Neural cell (in vitro differentiated cells): ENCODE measurements around the gene GFRA1. TPM values are rescaled to one million over a fixed set of nuclear protein-coding genes. Genes with fewer than 3 reads are reported as not detected.

ENCODE experiments used
- H2AFZ ChIP-seq: fragments of 200-600, 300-800 bp; sonication (generic), shearing (Covaris generic); 2 replicates; pipeline ENCODE4 v1.6.0; 2014; ENCODE audit warnings: low read depth, mild to moderate bottlenecking, antibody characterized with exemption, low read length, moderate library complexity
- H3F3A ChIP-seq: fragments of 200-600 bp; shearing (Covaris generic); 2 replicates; pipeline ENCODE4 v1.6.1; 2016; ENCODE audit warnings: mild to moderate bottlenecking, moderate library complexity, mixed read lengths, antibody characterized with exemption, low read length; ENCODE audit not compliant: insufficient read depth, poor library complexity, severe bottlenecking
- H3K27ac ChIP-seq: fragments of 200-600, 300-800 bp; sonication (generic), shearing (Covaris generic); 2 replicates; pipeline ENCODE4 v1.5.1; 2014; ENCODE audit warnings: mild to moderate bottlenecking, low read length, moderate library complexity
- H3K27me3 ChIP-seq: fragments of 300-800, 200-600 bp; sonication (generic), shearing (Covaris generic); 2 replicates; pipeline ENCODE4 v1.6.0; 2014; ENCODE audit warnings: mild to moderate bottlenecking, low read depth, low read length, moderate library complexity; ENCODE audit not compliant: insufficient read depth
- H3K36me3 ChIP-seq: fragments of 300-800, 200-600 bp; sonication (generic), shearing (Covaris generic); 2 replicates; pipeline ENCODE4 v1.5.1; 2014; ENCODE audit warnings: mild to moderate bottlenecking, antibody characterized with exemption, low read length, moderate library complexity; ENCODE audit not compliant: insufficient read depth
- H3K4me2 ChIP-seq: fragments of 300-800, 200-600 bp; sonication (generic), shearing (Covaris generic); 2 replicates; pipeline ENCODE4 v1.6.0; 2014; ENCODE audit warnings: mild to moderate bottlenecking, low read length
- H3K4me3 ChIP-seq: fragments of 300-800, 200-600 bp; sonication (generic), shearing (Covaris generic); 2 replicates; pipeline ENCODE4 v1.5.1; 2014; ENCODE audit warnings: mild to moderate bottlenecking, low read length, moderate library complexity
- H3K79me2 ChIP-seq: fragments of 200-600 bp; shearing (Covaris generic); replicated peaks from 2 replicates; pipeline ENCODE4 v1.6.0; 2014; ENCODE audit warnings: mild to moderate bottlenecking, low read length, moderate library complexity; ENCODE audit not compliant: insufficient read depth
- H3K9ac ChIP-seq: fragments of 300-800, 200-600 bp; sonication (generic), shearing (Covaris generic); 2 replicates; pipeline ENCODE4 v1.6.1; 2016; ENCODE audit warnings: mild to moderate bottlenecking, low read length, mixed read lengths
- H3K9me2 ChIP-seq: fragments of 200-600 bp; shearing (Covaris generic); 2 replicates; pipeline ENCODE4 v1.6.1; 2016; ENCODE audit warnings: mild to moderate bottlenecking, low read length, mixed read lengths; ENCODE audit not compliant: insufficient read depth
- H3K9me3 ChIP-seq: fragments of 200-600, 300-800 bp; sonication (generic), shearing (Covaris generic); 2 replicates; pipeline ENCODE4 v1.6.1; 2016; ENCODE audit warnings: mild to moderate bottlenecking, mixed run types, low read length, moderate library complexity, mixed read lengths
- H4K20me1 ChIP-seq: fragments of 200-600 bp; shearing (Covaris generic); 2 replicates; pipeline ENCODE4 v1.6.1; 2016; ENCODE audit warnings: mild to moderate bottlenecking, mixed run types; ENCODE audit not compliant: insufficient read depth
- EP300 ChIP-seq: fragments of 450-650 bp; conservative IDR thresholded peaks from 2 replicates; pipeline ENCODE4 v1.6.1; 2014; ENCODE audit warnings: antibody characterized with exemption, mild to moderate bottlenecking, moderate library complexity; ENCODE audit not compliant: poor library complexity, severe bottlenecking
- EZH2 ChIP-seq: fragments of 200-600, 300-800 bp; shearing (Covaris generic), sonication (generic); IDR thresholded peaks from 2 replicates; pipeline ENCODE4 v1.6.1; 2014; ENCODE audit warnings: antibody characterized with exemption, low read length, borderline replicate concordance, mild to moderate bottlenecking; ENCODE audit not compliant: insufficient read depth, poor library complexity, severe bottlenecking
- MXI1 ChIP-seq: fragments of 450-650 bp; conservative IDR thresholded peaks from 2 replicates; pipeline ENCODE4 v1.6.1; 2014; ENCODE audit warnings: antibody characterized with exemption, mild to moderate bottlenecking; ENCODE audit not compliant: poor library complexity, severe bottlenecking
- POLR2AphosphoS5 ChIP-seq: IDR thresholded peaks from 2 replicates; pipeline ENCODE4 v1.6.1; 2012
- RAD21 ChIP-seq: fragments of 450-650 bp; conservative IDR thresholded peaks from 2 replicates; pipeline ENCODE4 v1.6.1; 2014; ENCODE audit warnings: antibody characterized with exemption, mild to moderate bottlenecking, moderate library complexity
- SMC3 ChIP-seq: fragments of 450-650 bp; conservative IDR thresholded peaks from 2 replicates; pipeline ENCODE4 v1.6.1; 2014; ENCODE audit warnings: antibody characterized with exemption, mild to moderate bottlenecking, moderate library complexity; ENCODE audit not compliant: poor library complexity
- TAF1 ChIP-seq: IDR thresholded peaks from 2 replicates; pipeline ENCODE4 v1.6.1; 2012; ENCODE audit warnings: low read depth
- polyA plus RNA-seq: library from polyadenylated mRNA; depleted of rRNA; stranded (reverse); fragments of >200 nt; gene quantifications from 2 replicates; pipeline ENCODE4 v1.2.3, GENCODE V29; 2014
- TF ChIP-seq, protein P1 (sequence below): IDR thresholded peaks from 2 replicates; pipeline ENCODE4 v1.6.1; 2012; ENCODE audit warnings: borderline replicate concordance
- TF ChIP-seq, protein P2 (sequence below): fragments of 450-650 bp; IDR thresholded peaks from 2 replicates; pipeline ENCODE4 v1.5.1; 2014; ENCODE audit warnings: antibody characterized with exemption, mild to moderate bottlenecking, moderate library complexity; ENCODE audit not compliant: poor library complexity, severe bottlenecking

GFRA1 gene
- polyA plus RNA-seq, 1 donor from 2014 or later, result 2.3 TPM

GRCh38 chr10:116143673-116144222 lies 129.3 kb downstream of the GFRA1 start:
- Histone ChIP-seq H3K9me3 (no peaks in the 10 kb centered on the region), H3K36me3 (no peaks in the 10 kb centered on the region), H3K4me3 (no peak overlapping the region), H3K27ac (no peak overlapping the region), H3K27me3 (no peaks in the 10 kb centered on the region), H3K79me2 (no peaks in the 10 kb centered on the region), H3F3A (no peaks in the 10 kb centered on the region), H4K20me1 (no peaks in the 10 kb centered on the region), H2AFZ (no peak overlapping the region), H3K9me2 (no peaks in the 10 kb centered on the region), H3K9ac (no peak overlapping the region), H3K4me2 (no peak overlapping the region)
- TF ChIP-seq, protein P1, sequence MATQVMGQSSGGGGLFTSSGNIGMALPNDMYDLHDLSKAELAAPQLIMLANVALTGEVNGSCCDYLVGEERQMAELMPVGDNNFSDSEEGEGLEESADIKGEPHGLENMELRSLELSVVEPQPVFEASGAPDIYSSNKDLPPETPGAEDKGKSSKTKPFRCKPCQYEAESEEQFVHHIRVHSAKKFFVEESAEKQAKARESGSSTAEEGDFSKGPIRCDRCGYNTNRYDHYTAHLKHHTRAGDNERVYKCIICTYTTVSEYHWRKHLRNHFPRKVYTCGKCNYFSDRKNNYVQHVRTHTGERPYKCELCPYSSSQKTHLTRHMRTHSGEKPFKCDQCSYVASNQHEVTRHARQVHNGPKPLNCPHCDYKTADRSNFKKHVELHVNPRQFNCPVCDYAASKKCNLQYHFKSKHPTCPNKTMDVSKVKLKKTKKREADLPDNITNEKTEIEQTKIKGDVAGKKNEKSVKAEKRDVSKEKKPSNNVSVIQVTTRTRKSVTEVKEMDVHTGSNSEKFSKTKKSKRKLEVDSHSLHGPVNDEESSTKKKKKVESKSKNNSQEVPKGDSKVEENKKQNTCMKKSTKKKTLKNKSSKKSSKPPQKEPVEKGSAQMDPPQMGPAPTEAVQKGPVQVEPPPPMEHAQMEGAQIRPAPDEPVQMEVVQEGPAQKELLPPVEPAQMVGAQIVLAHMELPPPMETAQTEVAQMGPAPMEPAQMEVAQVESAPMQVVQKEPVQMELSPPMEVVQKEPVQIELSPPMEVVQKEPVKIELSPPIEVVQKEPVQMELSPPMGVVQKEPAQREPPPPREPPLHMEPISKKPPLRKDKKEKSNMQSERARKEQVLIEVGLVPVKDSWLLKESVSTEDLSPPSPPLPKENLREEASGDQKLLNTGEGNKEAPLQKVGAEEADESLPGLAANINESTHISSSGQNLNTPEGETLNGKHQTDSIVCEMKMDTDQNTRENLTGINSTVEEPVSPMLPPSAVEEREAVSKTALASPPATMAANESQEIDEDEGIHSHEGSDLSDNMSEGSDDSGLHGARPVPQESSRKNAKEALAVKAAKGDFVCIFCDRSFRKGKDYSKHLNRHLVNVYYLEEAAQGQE, result no peak
- TF ChIP-seq RAD21, result no peak
- TF ChIP-seq SMC3, result no peak
- no peak for TF ChIP-seq POLR2AphosphoS5
- TF ChIP-seq, protein P2, sequence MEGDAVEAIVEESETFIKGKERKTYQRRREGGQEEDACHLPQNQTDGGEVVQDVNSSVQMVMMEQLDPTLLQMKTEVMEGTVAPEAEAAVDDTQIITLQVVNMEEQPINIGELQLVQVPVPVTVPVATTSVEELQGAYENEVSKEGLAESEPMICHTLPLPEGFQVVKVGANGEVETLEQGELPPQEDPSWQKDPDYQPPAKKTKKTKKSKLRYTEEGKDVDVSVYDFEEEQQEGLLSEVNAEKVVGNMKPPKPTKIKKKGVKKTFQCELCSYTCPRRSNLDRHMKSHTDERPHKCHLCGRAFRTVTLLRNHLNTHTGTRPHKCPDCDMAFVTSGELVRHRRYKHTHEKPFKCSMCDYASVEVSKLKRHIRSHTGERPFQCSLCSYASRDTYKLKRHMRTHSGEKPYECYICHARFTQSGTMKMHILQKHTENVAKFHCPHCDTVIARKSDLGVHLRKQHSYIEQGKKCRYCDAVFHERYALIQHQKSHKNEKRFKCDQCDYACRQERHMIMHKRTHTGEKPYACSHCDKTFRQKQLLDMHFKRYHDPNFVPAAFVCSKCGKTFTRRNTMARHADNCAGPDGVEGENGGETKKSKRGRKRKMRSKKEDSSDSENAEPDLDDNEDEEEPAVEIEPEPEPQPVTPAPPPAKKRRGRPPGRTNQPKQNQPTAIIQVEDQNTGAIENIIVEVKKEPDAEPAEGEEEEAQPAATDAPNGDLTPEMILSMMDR, result no peak
- TF ChIP-seq EP300, result no peak
- TF ChIP-seq EZH2, result no peak
- TF ChIP-seq TAF1, result no peak
- no peak for TF ChIP-seq MXI1

- no peaks in the 10 kb centered on the region for H3K9me2 ChIP-seq
- H3K4me3 ChIP-seq, result no peak overlapping the region
- no peaks in the 10 kb centered on the region for H3K79me2 ChIP-seq
- no peaks in the 10 kb centered on the region for H4K20me1 ChIP-seq
- H3K27ac ChIP-seq, result no peak overlapping the region
- H3K27me3 ChIP-seq, result no peaks in the 10 kb centered on the region
- no peak overlapping the region for H3K9ac ChIP-seq
- H3F3A ChIP-seq, result no peaks in the 10 kb centered on the region
- H3K9me3 ChIP-seq, result no peaks in the 10 kb centered on the region
- no peak overlapping the region for H2AFZ ChIP-seq
- no peak overlapping the region for H3K4me2 ChIP-seq
- TF ChIP-seq SMC3 (no peak), MXI1 (no peak), POLR2AphosphoS5 (no peak), EZH2 (no peak)
- TF ChIP-seq, protein P1, result no peak
- no peaks in the 10 kb centered on the region for H3K36me3 ChIP-seq
Measured at GRCh38 chr10:116141855-116142254, 131.2 kb downstream of the GFRA1 start.
